GM06990 (cell line): ENCODE results near the gene PTH1R.

Experiments
- DNase-seq: peaks from one replicate; pipeline ENCODE4 v3.0.0-alpha.2; 2011; ENCODE audit not compliant: insufficient read length; ENCODE audit errors: extremely low read depth
- H3K27me3 ChIP-seq: replicated peaks from 2 replicates; pipeline ENCODE4 v1.6.0; 2011; ENCODE audit warnings: low read length; ENCODE audit not compliant: control insufficient read depth, insufficient read depth
- H3K36me3 ChIP-seq: 2 replicates; pipeline ENCODE4 v1.5.1; 2011; ENCODE audit warnings: low read length; ENCODE audit not compliant: control insufficient read depth, insufficient read depth
- H3K4me3 ChIP-seq: replicated peaks from 2 replicates; pipeline ENCODE4 v1.5.1; 2011; ENCODE audit warnings: low read depth, mild to moderate bottlenecking, control low read depth, low read length
- TF ChIP-seq, protein P1 (sequence below): IDR thresholded peaks from 2 replicates; pipeline ENCODE4 v1.5.1; 2011; ENCODE audit warnings: low read length, control low read depth, mild to moderate bottlenecking, inconsistent platforms; ENCODE audit not compliant: insufficient read depth, poor library complexity, severe bottlenecking

PTH1R gene

GRCh38 chr3:46935168-46935858 lies 57.8 kb downstream of the PTH1R start:
- Histone ChIP-seq H3K4me3 (no peak overlapping the region), H3K36me3 (peaks cover 23% of the 10 kb centered on the region), H3K27me3 (no peaks in the 10 kb centered on the region)
- TF ChIP-seq, protein P1, sequence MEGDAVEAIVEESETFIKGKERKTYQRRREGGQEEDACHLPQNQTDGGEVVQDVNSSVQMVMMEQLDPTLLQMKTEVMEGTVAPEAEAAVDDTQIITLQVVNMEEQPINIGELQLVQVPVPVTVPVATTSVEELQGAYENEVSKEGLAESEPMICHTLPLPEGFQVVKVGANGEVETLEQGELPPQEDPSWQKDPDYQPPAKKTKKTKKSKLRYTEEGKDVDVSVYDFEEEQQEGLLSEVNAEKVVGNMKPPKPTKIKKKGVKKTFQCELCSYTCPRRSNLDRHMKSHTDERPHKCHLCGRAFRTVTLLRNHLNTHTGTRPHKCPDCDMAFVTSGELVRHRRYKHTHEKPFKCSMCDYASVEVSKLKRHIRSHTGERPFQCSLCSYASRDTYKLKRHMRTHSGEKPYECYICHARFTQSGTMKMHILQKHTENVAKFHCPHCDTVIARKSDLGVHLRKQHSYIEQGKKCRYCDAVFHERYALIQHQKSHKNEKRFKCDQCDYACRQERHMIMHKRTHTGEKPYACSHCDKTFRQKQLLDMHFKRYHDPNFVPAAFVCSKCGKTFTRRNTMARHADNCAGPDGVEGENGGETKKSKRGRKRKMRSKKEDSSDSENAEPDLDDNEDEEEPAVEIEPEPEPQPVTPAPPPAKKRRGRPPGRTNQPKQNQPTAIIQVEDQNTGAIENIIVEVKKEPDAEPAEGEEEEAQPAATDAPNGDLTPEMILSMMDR = no peak
- DNase-seq = no peak

DNA sequence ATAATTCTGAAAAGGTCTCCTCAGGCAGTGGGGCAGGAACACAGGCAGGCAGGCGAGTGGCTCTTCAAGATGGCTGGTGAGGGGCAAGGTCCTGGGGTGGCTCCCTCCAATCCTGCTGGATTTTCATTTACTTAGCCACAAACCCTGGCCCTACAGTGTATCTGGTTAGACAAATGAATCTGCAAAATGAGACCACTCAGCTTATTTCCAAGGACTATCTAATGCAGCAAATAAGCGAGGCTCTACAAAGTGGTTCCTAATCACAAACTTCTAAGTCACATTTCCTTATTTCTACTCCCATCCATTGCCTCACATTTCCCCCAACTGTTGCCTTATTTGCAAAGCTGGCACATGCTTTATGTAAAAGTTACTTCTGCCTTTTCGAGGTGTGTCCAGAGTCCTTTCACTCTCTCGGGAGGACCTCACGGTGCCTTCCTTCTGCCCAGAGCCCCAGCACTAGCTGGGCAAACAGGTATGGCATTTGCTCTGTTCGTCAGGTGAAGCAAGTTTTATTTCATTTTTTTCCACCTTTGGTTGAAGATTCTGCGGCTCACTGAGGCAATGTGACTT lies 58.6 kb downstream of the PTH1R start:
- H3K27me3 ChIP-seq = no peaks in the 10 kb centered on the region
- no peak for DNase-seq
- no peak overlapping the region for H3K4me3 ChIP-seq
- peaks cover 24% of the 10 kb centered on the region for H3K36me3 ChIP-seq
- TF ChIP-seq, protein P1 = no peak

DNA sequence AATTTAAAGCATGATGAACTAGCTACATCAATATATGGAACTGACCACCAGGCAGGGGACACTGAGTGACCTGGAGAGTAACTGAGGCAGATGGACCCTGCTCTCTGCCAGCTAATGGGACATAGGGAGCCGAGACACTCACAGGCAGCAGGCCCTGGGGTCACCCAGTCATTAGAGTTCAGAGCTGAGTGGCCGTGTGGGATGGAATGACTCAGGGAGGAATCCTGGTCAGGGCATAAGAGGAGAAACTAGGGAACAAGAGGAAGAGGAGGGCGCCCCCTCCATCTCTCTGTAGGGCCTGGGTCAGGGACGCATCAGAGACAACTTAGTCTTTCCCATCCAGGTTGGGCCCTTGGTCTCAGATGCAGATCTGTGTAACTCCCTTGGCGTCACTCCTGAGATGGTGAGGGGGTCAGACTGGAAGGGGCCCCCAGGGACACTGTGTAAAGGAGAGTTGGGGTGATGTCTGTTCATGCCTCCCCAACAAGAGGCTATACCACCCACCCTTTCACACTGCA lies 59.3 kb downstream of the PTH1R start:
- no peaks in the 10 kb centered on the region for H3K27me3 ChIP-seq
- no peak overlapping the region for H3K4me3 ChIP-seq
- peaks cover 24% of the 10 kb centered on the region for H3K36me3 ChIP-seq
- TF ChIP-seq, protein P1 = no peak
- DNase-seq = no peak

- H3K36me3 ChIP-seq = peaks cover 25% of the 10 kb centered on the region
- no peak overlapping the region for H3K4me3 ChIP-seq
- TF ChIP-seq, protein P1 = no peak
- DNase-seq = no peak
- H3K27me3 ChIP-seq = no peaks in the 10 kb centered on the region
Measured at GRCh38 chr3:46938118-46938517, 60.6 kb downstream of the PTH1R start.

DNA sequence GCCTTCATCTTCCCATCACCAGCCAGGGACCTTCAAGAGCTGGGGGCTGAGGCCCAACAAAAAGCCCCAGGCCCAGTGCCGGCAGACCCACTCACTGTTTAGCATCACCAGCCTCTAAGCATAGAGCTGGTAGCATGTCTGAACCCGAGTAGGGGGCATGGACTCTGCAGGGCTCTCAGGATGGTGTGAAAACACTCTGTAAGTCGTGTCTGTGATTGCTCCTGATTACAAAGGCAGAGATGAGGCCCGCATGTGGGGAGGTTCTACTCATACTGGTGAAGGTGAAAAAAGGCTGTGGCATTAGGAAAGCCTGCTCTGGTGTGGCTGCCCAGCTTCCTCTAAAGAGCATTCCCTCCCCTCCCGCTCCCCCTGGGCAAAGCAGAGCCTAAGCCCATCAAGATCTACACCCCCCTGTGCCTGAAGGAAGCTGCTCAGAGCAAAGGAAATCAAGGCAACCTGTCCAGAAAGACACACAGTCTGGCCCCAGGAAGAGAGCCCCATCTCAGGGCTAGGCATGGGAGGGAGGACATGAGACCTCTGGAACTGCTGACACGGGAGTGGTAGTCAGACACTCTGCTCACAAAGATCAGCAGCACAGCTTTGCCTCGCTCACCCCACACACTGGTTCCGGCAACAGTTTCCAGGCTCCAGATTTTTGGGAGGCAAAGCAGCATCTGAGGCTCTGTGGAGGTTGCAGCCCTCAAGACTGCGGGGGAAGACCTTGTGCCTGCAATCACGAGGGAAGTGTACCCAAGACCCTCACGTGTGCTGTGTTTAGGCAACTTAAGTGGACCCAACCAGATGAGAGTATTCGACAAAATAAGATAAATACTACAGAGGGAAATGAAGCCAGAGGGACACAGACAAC lies 62.3 kb downstream of the PTH1R start:
- Histone ChIP-seq H3K27me3 (no peaks in the 10 kb centered on the region), H3K4me3 (no peak overlapping the region), H3K36me3 (peaks cover 24% of the 10 kb centered on the region)
- TF ChIP-seq, protein P1 = no peak
- DNase-seq = no peak
